NCI-H446 (cell line): Measurements from ENCODE around the gene CCDC89.
A peak's percentile ranks its signal among the peaks of the same experiment; 100 is the strongest.
"Not testable (repeated sequence)": the region's sequence is repeated elsewhere in the genome, so short reads cannot be mapped to it uniquely, and the experiment has no call there.

Experiments used
- DNase-seq, 2 experiments: peaks; one replicate each; lab custom pipeline; 2025; lab: John Stamatoyannopoulos, UW

CCDC89 gene

GRCh38 chr11:85694385-85694980, 8.5 kb upstream of the CCDC89 start:
- DNase-seq: peak in 1 of 2 experiments; percentile 29

DNA sequence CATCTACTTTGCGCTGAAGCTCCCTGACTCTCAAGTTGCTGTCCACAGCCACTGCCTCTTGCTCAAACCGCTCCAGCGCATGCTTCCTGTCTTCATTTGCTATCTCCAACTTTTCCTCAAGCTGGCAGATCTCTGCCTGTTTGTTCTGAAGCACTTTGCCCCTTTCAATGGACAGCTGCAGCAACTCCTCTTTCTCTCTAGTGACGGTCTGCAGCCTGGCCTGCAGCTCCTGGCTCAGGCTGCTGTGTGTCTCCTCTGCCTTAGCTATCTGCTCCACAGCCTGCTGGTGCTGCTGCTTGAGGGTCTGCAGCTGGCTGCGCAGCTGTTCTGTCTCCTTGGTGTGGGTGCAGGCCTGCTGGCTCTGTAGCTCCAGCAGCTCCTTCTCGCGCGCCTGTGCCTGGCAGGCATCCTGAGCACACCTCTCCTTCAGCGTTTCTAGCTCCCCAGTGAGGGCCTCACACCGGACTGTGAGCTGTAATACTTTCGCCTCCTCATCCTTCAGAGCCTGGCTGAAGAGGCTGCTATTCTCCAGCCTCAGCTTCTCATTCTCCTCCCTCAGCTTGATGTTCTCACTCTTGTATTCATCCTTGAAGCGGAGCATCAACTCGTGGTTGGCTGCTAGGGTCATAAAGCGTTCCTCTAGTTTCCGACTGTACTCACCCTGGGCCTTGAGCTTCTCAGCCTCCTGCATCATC, 723 bp downstream of the CCDC89 start:
- no peak for DNase-seq

DNA sequence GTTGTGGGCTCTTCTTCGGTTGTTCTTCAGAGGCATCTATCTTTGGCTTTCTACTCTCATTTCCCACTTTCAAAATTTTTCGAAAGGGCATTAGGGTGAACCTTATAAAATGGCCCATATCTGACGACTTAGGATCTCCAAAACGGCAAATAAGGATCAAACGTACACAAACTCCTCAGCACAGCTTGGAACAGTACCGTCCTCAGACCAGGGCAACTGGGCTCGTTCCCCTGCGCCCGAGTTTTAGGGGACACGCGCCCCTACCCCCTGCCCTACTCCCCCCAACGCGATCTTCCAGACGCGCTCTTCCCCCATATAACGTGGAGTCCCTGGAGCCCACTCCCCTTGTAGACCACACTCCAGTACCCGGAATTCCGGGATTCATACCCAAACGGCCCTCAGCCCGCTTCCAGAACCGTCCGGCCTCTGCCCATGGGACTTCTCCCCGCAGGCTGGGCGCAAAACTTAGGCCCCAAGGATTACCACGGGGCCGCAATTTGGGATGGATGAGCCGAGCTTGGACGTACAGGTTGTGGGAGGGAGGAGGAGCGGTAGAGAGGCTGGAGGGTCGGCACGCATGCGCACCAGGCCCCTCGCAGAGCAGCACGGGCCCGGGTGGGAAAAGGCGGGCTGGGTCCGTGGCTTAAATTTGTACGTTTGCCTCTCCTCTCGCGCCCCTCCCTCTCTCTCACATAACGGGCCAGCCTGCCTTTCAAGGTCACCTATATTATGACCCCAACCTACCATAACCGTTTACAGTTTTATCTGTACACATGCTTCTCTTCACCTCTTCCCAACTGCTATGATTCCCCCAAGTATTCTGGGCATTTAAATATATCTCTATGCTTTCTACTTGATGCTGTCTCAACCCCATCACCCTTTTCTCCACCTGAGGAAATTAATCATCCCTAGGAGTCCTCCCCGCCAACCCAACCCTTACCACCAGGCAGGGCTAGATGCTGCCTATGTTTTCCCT, 3.4 kb downstream of the CCDC89 start:
- peak; percentile 57 to 72 for DNase-seq

DNA sequence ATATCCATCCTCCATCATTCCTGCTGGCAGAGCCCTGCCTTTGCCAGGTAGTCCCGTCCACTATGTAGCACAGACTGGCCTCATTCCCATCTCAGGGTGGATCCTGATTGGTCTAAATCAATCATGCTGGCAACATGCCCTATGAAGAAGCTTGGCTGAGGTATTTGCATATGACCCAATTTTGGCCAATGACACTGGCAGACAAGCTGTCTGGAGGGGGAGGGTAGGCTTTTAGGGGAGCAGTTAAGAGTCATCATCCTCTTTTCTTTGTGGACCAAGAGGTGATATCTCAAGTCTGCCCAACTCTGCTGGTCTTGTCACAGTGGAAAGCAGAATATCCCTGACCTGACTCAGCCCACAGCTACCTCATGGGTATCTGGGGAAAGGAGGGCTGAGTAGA, 5.1 kb downstream of the CCDC89 start:
- peak in 1 of 2 experiments; percentile 21 for DNase-seq

- DNase-seq: no peak
Measured at GRCh38 chr11:85679576-85679975, 6.4 kb downstream of the CCDC89 start.

DNA sequence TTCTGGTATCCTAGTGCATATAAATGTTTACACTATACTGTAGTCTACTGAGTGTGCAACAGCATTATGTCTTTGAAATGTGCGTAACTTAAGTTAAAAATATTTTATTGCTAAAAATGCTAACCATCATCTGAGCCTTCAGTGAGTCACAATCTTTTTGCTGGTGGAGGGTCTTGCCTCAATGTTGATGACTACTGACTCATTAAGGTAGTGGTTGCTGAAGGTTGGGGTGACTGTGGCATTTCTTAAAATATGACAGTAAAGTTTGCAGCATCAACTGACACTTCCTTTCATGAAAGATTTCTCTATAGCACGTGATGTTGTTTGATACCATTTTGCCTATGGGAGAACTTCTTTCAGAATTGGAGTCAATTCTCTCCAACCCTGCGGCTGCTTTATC, 12.6 kb downstream of the CCDC89 start:
- DNase-seq: no peak

GRCh38 chr11:85672105-85672902, 13.7 kb downstream of the CCDC89 start:
- DNase-seq: no peak

DNA sequence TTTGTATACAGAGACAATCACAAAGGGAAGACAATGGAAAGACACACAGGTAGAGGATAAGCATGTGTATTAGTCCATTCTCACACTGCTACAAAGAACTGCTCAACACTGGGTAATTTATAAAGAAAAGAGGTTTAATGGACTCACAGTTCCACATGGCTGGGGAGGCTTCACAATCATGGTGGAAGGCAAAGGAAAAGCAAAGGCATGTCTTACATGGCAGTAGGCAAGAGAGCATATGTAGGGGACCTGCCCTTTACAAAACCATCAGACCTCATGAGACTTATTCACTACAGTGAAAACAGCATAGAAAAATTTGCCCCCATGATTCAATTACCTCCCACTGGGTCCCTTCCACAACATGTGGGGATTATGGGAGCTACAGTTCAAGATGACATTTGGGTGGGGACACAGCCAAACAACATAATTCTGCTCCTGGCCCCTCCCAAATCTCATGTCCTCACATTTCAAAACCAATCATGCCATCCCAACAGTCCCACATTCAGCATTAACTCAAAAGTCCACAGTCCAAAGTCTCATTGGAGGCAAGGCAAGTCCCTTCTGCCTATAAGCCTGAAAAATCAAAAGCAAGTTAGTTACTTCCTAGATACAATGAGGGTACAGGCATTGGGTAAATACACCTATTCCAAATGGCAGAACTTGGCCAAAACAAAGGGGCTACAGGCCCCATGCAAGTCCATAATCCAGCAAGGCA, 14.9 kb downstream of the CCDC89 start:
- DNase-seq: not testable (repeated sequence)

DNA sequence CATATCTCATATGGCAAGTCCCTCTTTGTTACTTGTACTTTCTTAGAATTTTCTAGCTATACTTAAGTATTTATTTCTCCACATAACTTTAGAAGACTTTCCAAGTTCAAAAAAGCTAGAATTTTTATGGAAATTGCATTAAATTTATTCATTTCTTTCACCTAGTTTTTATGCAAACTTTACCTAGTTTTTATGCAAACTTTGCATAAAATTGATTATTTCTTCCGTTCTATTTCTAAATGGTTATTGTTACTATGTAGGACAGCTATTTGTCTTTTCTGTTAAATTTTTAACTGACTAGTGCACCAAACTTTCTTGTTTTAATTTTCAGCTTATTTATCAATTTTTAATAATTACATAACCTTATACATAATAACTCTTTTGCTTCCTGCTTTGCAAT, 17.8 kb downstream of the CCDC89 start:
- no peak for DNase-seq

DNA sequence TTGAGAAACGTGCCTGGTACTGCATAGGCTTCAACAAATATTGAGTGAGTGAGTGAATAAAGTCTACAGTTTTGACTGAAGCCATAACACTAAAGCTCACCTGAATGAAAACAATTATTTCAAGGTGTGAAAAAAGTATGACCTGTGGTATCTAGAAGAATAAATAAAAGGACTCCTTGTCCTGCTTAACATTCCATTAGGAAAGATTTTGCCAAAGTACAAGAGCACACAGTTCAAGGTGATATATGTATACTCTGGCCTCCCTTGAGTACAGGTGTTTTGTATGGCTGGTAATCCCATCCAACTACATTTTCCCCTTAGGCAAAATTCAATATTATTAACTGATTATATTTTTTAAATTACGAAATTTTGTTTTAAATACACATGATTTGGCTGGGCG, 19.3 kb downstream of the CCDC89 start:
- DNase-seq: no peak

GRCh38 chr11:85665733-85666132, 20.3 kb downstream of the CCDC89 start:
- DNase-seq: no peak

DNA sequence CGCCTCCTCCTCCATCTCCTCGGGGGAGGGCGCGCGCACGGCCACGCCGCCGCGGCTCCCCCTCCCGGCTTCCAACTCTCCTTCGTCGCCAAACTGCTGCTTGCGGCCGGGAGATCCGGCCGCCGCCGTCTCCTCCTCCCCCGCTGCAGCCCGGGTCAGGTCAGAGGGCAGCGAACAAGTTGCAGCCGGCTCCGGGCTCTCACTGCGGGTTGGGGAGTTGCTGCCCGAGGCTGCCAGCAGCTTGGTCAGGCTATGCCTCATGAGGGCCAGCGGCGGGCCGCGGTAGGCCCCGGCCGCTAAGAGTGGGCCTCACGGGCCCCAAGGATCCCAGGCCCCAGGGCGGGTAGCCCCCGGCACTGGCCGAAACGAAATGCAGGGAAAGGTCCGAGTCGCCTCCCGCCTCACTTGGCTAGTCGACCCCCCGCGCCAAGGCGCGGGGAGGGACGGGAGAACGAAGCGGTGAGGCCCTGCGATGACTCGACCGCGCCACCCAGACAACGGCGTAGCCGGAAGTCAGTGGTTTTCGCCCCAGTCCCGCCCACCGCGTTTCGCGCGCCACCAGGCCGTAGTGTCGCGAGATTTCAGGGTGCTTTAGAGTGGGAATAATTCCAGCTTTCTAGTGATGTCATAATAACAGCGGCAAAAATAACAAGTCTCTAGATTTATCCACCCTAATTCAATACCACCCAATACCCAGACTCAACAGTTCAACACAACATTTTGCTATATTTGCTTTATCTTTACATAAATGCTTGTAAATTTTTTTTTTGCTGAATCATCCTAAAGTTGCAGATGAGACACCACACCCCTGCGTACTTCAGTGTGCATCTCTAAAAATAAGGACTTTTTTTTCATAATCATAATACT, 21.1 kb downstream of the CCDC89 start, which contains the start of gene CREBZF:
CREBZF (minus strand) TSS at position 515 of the 867 bp plus-strand sequence; CDS start at position 261, 254 bp downstream.
- peak; percentile 90 to 98 for DNase-seq

DNA sequence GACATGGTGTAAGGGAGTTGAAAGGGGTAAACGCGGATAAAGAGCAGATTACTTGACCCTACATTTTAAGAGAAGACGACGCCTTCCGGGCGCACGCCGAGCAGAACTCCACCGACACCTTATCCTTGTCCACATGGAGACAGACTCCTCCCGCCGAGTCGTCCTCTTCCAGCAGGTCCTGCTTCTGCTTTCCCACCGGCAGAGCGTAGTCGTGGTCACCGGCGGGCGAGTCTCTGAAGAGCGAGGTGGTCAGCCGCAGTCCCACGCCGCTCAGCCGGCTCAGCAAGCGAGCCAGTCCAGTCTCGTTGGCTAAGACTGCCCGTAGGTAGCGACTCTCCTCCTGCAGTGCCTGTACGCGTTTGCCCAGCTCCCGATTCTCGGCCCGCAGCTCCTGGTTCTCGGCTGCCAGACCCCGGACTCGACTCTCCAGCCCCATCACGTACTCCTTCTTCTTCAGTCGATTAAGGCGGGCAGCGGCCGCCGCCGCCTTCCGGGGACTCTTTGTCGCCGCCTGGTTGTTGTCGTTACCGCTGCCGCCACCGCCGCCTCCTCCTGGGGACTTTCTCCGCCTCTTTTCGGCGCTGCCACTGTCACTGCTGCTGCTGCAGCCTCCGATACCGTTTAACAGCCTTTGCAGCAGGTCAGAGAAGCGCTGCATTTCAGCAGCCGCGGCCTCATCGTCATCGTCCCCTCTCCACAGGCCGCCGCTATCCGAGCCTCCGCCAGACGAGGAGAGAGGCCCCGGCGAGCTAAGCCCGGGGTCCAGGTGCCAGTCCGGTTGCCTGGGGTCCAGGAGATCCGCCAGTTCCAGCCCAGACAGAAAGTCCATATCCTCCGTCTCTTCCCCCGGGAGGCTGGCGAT, 22.0 kb downstream of the CCDC89 start:
- DNase-seq: peak; percentile 13 to 52

DNA sequence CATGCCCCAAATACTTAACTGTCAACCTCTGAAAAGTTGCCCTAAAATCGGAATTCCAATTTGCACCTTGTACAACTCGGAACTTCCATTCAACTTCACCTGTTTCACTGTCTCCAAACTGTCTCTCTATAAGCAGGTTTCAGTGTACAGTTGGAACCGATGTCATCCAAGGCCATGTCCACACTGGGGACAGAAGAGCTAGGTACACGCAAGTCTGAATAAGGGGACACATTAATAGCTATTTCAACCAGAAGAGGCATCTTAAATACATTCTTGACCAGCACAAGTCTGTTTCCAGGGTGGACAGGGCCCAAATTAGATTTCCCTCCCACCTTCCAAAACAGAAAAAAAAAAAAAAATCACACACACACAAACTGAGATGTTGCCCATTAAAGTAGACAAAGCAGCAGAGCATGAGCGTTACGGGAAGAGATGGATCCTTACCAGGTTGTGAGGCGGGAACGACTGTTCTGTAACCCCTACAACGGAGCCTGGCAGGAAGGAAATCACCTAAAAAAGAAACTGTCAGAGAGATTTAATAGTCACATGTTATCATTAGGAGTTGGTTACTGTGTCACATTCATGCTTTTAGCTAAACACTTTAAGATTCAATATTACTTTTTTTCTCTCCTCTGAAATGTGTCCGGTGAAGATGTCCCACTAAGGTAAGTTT, 22.8 kb downstream of the CCDC89 start:
- DNase-seq: no peak

GRCh38 chr11:85661972-85662664, 23.9 kb downstream of the CCDC89 start:
- no peak for DNase-seq

DNA sequence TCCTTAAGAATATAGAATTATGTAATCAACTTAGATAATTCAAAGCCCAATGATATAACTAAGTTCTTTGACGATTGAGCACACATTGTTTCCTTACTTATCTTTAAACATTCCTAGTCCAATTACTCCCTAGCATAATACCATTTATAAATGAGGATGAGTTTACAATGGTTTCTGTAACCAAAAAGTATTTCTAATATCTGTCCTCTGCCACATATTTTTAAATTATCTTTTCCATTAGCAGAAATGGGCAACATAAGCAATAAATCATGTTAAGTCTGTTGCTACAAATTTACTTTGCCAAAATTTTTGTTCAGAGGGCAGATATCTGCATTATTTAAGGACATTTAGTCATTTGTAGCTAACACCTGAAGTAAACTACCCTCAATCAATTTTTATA, 27.8 kb downstream of the CCDC89 start:
- DNase-seq: no peak

DNA sequence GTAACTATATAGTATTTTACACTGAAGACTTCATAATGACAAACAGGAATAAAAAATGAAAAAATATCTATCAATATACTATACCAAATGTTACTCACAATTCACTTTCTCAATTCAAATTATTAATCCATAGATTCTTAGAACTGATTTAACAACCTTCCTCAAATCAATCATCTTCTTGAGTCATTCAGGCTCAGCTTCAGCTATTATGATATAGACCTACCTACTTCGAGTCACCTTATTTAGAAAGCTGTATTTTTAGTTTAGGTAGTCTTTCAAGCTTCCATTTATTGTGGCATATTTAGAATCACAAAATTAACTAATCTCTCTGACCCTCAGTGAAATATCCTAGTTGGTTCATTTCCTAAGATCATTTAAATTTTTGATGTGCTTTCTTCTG, 29.2 kb downstream of the CCDC89 start:
- no peak for DNase-seq

GRCh38 chr11:85654343-85654742, 31.7 kb downstream of the CCDC89 start:
- not testable (repeated sequence) for DNase-seq
